Right lobe of liver (tissue), 4 donors: ENCODE results near the gene GADD45G.

Experiments
- CTCF ChIP-seq, 4 donors: fragments of 200-600 bp in 3 of 4; fragments of 450-650 bp in 1 of 4; IDR thresholded peaks; one replicate each; pipeline versions ENCODE4 v1.5.1 to v1.8.0; 2016 to 2022; ENCODE audit warnings: antibody characterized with exemption in 4 of 4, mild to moderate bottlenecking in 2 of 4
- POLR2A ChIP-seq: fragments of 450-650 bp; IDR thresholded peaks from one replicate; pipeline ENCODE4 v1.6.1; 2017; ENCODE audit warnings: antibody characterized with exemption, mild to moderate bottlenecking
- donor health status: DM: no; HTN: no; CAD: no.
- donor health status: DM: no; HTN: no; CAD: no.
- donor health status: DM: no; HTN: yes; CAD: no.

GRCh38 chr9:89628601-89629000 is 23.8 kb downstream of the GADD45G start:
- TF ChIP-seq POLR2A (no peak), CTCF (IDR thresholded peaks at IDR 0.05) (no peak)
